Panc1 (cell line): ENCODE measurements around the gene SLC22A23. TPM values are rescaled to one million over a fixed set of nuclear protein-coding genes. Genes with fewer than 3 reads are reported as not detected.

ENCODE experiments used
- ATAC-seq: fragments of 200-7000 bp; cut with Tn5 transposase; 2 replicates; pipeline ENCODE4 v1.9.1; 2020; ENCODE audit warnings: mild to moderate bottlenecking, moderate library complexity
- BruUV-seq: library from RNA; stranded (reverse); fragments of 400-500 nt; replicated peaks from 2 replicates; lab custom pipeline; 2021; lab: Mats Ljungman, UMichigan
- CTCF ChIA-PET: fragments of 300-600 bp; sonication (Branson Sonifier 250); formaldehyde crosslinking; loops from one replicate; lab custom pipeline; 2022; ENCODE audit warnings: antibody characterized with exemption; lab: Charles Lee
- POLR2A ChIA-PET: fragments of 300-600 bp; sonication (Branson Sonifier 250); formaldehyde crosslinking; loops from one replicate; lab custom pipeline; 2022; ENCODE audit warnings: antibody characterized with exemption; lab: Charles Lee
- DNase-seq: peaks from one replicate; pipeline ENCODE4 v3.0.0-alpha.2; 2010; ENCODE audit warnings: low read depth, low spot score
- H3K27ac ChIP-seq: 2 replicates; pipeline ENCODE4 v1.5.1; 2011; ENCODE audit warnings: mild to moderate bottlenecking, low read length, inconsistent platforms
- H3K27me3 ChIP-seq: fragments of 200-500 bp; sonication (Bioruptor generic); 2 replicates; pipeline ENCODE4 v1.6.0; 2014; ENCODE audit warnings: low read length, inconsistent platforms; ENCODE audit not compliant: control insufficient read depth, insufficient read depth
- H3K36me3 ChIP-seq: fragments of 200-500 bp; sonication (Bioruptor generic); 2 replicates; pipeline ENCODE4 v1.5.1; 2014; ENCODE audit warnings: inconsistent platforms, mild to moderate bottlenecking, low read length, moderate library complexity; ENCODE audit not compliant: control insufficient read depth, insufficient read depth
- H3K4me1 ChIP-seq: 2 replicates; pipeline ENCODE4 v1.5.1; 2011; ENCODE audit warnings: inconsistent platforms, mild to moderate bottlenecking, low read length, moderate library complexity; ENCODE audit not compliant: control insufficient read depth, insufficient read depth
- H3K4me3 ChIP-seq, 2 experiments: 2 replicates each; pipeline ENCODE4 v1.5.1; 2011 to 2012; ENCODE audit warnings: low read depth in 2 of 2, low read length in 2 of 2, mild to moderate bottlenecking in 2 of 2, inconsistent platforms in 1 of 2, moderate library complexity in 1 of 2
- H3K9me3 ChIP-seq: fragments of 200-500 bp; sonication (Bioruptor generic); 2 replicates; pipeline ENCODE4 v1.5.1; 2014; ENCODE audit warnings: low read depth, mild to moderate bottlenecking, inconsistent platforms, low read length, moderate library complexity; ENCODE audit not compliant: control insufficient read depth, insufficient read depth
- POLR2AphosphoS5 ChIP-seq: IDR thresholded peaks from 2 replicates; pipeline ENCODE4 v1.6.1; 2012; ENCODE audit warnings: mild to moderate bottlenecking, low read depth, low read length, moderate library complexity
- REST ChIP-seq, 2 experiments: IDR thresholded peaks; 2 replicates each; pipeline ENCODE4 v1.6.1; 2011 to 2012; ENCODE audit warnings: low read depth in 2 of 2, control low read depth in 1 of 2, low read length in 1 of 2, mild to moderate bottlenecking in 1 of 2, moderate library complexity in 1 of 2; ENCODE audit not compliant: insufficient read depth in 1 of 2
- SIN3A ChIP-seq: IDR thresholded peaks from 2 replicates; pipeline ENCODE4 v1.6.1; 2012; ENCODE audit warnings: low read depth, mild to moderate bottlenecking, low read length, moderate library complexity, borderline replicate concordance; ENCODE audit not compliant: insufficient read depth
- TCF7L2 ChIP-seq: IDR thresholded peaks from 2 replicates; pipeline ENCODE4 v1.6.1; 2011; ENCODE audit warnings: mild to moderate bottlenecking, low read depth, low read length, inconsistent platforms
- in situ Hi-C: cut with HindIII; loops from 2 replicates; pipeline ENCODE4 v1.10.0; 2016; ENCODE audit warnings: low sequenced_read_pairs, low pct_unique_long_range_greater_than_20kb
- intact Hi-C: fragments of 100-400 bp; cut with micrococcal nuclease; formaldehyde crosslinking; loops from one replicate; pipeline ENCODE4 v1.10.0; 2022; ENCODE audit not compliant: unreplicated experiment
- total RNA-seq: library from RNA; stranded (reverse); gene quantifications from one replicate; pipeline ENCODE4 v1.2.1, GENCODE V29; 2021; ENCODE audit not compliant: unreplicated experiment
- TF ChIP-seq, protein P1 (sequence below): fragments of 450-650 bp; IDR thresholded peaks from 2 replicates; pipeline ENCODE4 v1.5.1; 2017; ENCODE audit warnings: mild to moderate bottlenecking

SLC22A23 gene
- total RNA-seq, 1 experiment from 2014 or later = 4.5 TPM

GRCh38 chr6:3336066-3336786 lies 120.6 kb downstream of the SLC22A23 start:
- BruUV-seq = no TSS peak

GRCh38 chr6:3335169-3335568 lies 121.7 kb downstream of the SLC22A23 start:
- ATAC-seq = no peak
- H3K9me3 ChIP-seq = no peaks in the 10 kb centered on the region
- no peaks in the 10 kb centered on the region for H3K27me3 ChIP-seq
- POLR2A ChIA-PET = no interaction called here
- CTCF ChIA-PET = no interaction called here
- no peak for DNase-seq
- no peaks in the 10 kb centered on the region for H3K36me3 ChIP-seq
- no peak overlapping the region for H3K27ac ChIP-seq
- BruUV-seq = no TSS peak
- intact Hi-C loops = no loop called here
- H3K4me1 ChIP-seq = 0 out of 2 replicates have a peak, but pooled peaks cover 4% of the 10 kb centered on the region
- TF ChIP-seq TCF7L2 (no peak), SIN3A (no peak), REST (IDR thresholded peaks at IDR 0.05; ENCODE audit: insufficient read depth in 1 of 2, low read depth in 2 of 2, low read length in 1 of 2) (no peak), POLR2AphosphoS5 (no peak)
- TF ChIP-seq, protein P1, sequence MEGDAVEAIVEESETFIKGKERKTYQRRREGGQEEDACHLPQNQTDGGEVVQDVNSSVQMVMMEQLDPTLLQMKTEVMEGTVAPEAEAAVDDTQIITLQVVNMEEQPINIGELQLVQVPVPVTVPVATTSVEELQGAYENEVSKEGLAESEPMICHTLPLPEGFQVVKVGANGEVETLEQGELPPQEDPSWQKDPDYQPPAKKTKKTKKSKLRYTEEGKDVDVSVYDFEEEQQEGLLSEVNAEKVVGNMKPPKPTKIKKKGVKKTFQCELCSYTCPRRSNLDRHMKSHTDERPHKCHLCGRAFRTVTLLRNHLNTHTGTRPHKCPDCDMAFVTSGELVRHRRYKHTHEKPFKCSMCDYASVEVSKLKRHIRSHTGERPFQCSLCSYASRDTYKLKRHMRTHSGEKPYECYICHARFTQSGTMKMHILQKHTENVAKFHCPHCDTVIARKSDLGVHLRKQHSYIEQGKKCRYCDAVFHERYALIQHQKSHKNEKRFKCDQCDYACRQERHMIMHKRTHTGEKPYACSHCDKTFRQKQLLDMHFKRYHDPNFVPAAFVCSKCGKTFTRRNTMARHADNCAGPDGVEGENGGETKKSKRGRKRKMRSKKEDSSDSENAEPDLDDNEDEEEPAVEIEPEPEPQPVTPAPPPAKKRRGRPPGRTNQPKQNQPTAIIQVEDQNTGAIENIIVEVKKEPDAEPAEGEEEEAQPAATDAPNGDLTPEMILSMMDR = no peak
- no peak overlapping the region for H3K4me3 ChIP-seq
- in situ Hi-C loops = no loop called here

More at GRCh38 chr6:3336066-3336786, 120.6 kb downstream of the SLC22A23 start:
- H3K27ac ChIP-seq = no peak overlapping the region
- H3K4me3 ChIP-seq = no peak overlapping the region
- TF ChIP-seq SIN3A (no peak), REST (IDR thresholded peaks at IDR 0.05; ENCODE audit: insufficient read depth in 1 of 2, low read depth in 2 of 2, low read length in 1 of 2) (no peak), POLR2AphosphoS5 (no peak), TCF7L2 (no peak)
- TF ChIP-seq, protein P1 = no peak
- ChIA-PET CTCF (interaction anchor here (0.9 kb wide), 1 partner anchor 124 kb away, joined by 13 read pairs; no protein-coding TSS in a partner anchor), POLR2A (interaction anchor here (0.6 to 0.8 kb wide), 2 partner anchors 13 to 466 kb away, joined by 3 to 4 read pairs; no protein-coding TSS in a partner anchor)
- no peak for ATAC-seq
- no peaks in the 10 kb centered on the region for H3K36me3 ChIP-seq
- no peaks in the 10 kb centered on the region for H3K9me3 ChIP-seq
- 0 out of 2 replicates have a peak, but pooled peaks cover under 1% of the 10 kb centered on the region for H3K27me3 ChIP-seq
- intact Hi-C loops (no loop called here), in situ Hi-C loops (no loop called here)
- DNase-seq = no peak
- H3K4me1 ChIP-seq = 0 out of 2 replicates have a peak, but pooled peaks cover 4% of the 10 kb centered on the region
